ENCODE measurements around the gene ST6GALNAC2. TPM values are rescaled to one million over a fixed set of nuclear protein-coding genes. Genes with fewer than 3 reads are reported as not detected.

The ST6GALNAC2 gene
- total RNA-seq: 10 to 100 TPM in 2 of 4 donors, 1 to 10 TPM in 2; 8.7 to 17.8 (median 13.3) TPM

- Histone ChIP-seq H3K9me3 (no peaks in the 10 kb centered on the region), H3K4me3 (peak within 1 kb of the TSS; percentile 61 to 69 (median 64)), H3K27ac (replicated peaks in 1 of 4) (peak within 1 kb of the TSS; percentile 59 to 72 (median 67)), H3K36me3 (no peaks in the 10 kb centered on the region), H3K27me3 (peaks cover 0 to 56% (median 25%) of the 10 kb centered on the region in 4 donors), H3K4me1 (peaks cover 15 to 30% (median 27%) of the 10 kb centered on the region in 4 donors)
- intact Hi-C loops (cut with DNase I): loop anchor here (2.0 kb wide), 1 partner anchor 63 kb away; no protein-coding TSS in a partner anchor
- TF ChIP-seq POLR2AphosphoS5 (IDR thresholded peaks at IDR 0.05) (peak in 1 of 2 donors; percentile 40), EP300 (IDR thresholded peaks at IDR 0.05) (no peak)
- TF ChIP-seq, protein P1, sequence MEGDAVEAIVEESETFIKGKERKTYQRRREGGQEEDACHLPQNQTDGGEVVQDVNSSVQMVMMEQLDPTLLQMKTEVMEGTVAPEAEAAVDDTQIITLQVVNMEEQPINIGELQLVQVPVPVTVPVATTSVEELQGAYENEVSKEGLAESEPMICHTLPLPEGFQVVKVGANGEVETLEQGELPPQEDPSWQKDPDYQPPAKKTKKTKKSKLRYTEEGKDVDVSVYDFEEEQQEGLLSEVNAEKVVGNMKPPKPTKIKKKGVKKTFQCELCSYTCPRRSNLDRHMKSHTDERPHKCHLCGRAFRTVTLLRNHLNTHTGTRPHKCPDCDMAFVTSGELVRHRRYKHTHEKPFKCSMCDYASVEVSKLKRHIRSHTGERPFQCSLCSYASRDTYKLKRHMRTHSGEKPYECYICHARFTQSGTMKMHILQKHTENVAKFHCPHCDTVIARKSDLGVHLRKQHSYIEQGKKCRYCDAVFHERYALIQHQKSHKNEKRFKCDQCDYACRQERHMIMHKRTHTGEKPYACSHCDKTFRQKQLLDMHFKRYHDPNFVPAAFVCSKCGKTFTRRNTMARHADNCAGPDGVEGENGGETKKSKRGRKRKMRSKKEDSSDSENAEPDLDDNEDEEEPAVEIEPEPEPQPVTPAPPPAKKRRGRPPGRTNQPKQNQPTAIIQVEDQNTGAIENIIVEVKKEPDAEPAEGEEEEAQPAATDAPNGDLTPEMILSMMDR (IDR thresholded peaks at IDR 0.05): peak; percentile 41 to 55 (median 52)
- 2% methylated on average over 30 of the region's 84 CpGs for WGBS
- no peak for DNase-seq (ENCODE audit: extremely low spot score)
Observed at GRCh38 chr17:76585649-76586593, at the start of gene ST6GALNAC2. Gene ST6GALNAC2, minus strand, starts transcription at chr17:76585860. Its CDS starts 52 bp downstream, at chr17:76585808.

DNA sequence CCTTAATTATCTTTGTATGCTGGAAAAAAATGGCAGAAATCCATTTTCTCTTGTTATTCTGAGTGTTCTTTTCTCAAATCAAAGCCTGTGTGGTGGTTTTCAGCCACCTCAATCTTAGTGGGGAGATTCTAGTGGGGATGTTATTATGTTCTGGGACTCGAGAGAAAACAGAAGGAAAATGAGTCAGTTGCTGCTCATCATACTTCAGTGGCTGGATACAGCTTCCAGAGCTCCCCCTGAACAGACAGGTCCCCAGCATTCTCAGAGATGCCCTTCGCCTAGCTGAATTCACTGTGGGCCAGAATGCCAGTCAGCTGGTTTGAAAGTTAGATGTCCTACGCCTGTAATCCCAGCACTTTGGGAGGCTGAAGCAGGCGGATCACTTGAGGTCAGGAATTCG is 49.4 kb upstream of the ST6GALNAC2 start:
- Histone ChIP-seq H3K27ac (replicated peaks in 1 of 4) (no peak overlapping the region), H3K27me3 (peaks cover 0 to 21% (median 0%) of the 10 kb centered on the region in 4 donors), H3K4me3 (no peak overlapping the region), H3K9me3 (no peaks in the 10 kb centered on the region), H3K36me3 (no peaks in the 10 kb centered on the region), H3K4me1 (no peaks in the 10 kb centered on the region)
- 75% methylated on average over 5 of the region's 5 CpGs for WGBS
- no peak for TF ChIP-seq POLR2A (IDR thresholded peaks at IDR 0.05; ENCODE audit: low read depth)
- TF ChIP-seq EP300 (IDR thresholded peaks at IDR 0.05): no peak
- no peak for DNase-seq (ENCODE audit: extremely low spot score)
- intact Hi-C loops (cut with DNase I): no loop called here

- no peaks in the 10 kb centered on the region for H3K4me1 ChIP-seq
- WGBS: 92% methylated on average over 14 of the region's 14 CpGs
- no peaks in the 10 kb centered on the region for H3K9me3 ChIP-seq
- no peak for DNase-seq (ENCODE audit: extremely low spot score)
- intact Hi-C loops (cut with DNase I): no loop called here
- H3K27me3 ChIP-seq: peaks cover 0 to 21% (median 0%) of the 10 kb centered on the region in 4 donors
- no peak overlapping the region for H3K27ac ChIP-seq (replicated peaks in 1 of 4)
- H3K4me3 ChIP-seq: no peak overlapping the region
- TF ChIP-seq EP300 (IDR thresholded peaks at IDR 0.05) (no peak), POLR2A (IDR thresholded peaks at IDR 0.05; ENCODE audit: low read depth) (no peak), POLR2AphosphoS5 (IDR thresholded peaks at IDR 0.05) (no peak)
- TF ChIP-seq, protein P1 (IDR thresholded peaks at IDR 0.05): no peak
- no peaks in the 10 kb centered on the region for H3K36me3 ChIP-seq
Observed at GRCh38 chr17:76633628-76634328, 48.1 kb upstream of the ST6GALNAC2 start.

GRCh38 chr17:76631821-76632565 is 46.3 kb upstream of the ST6GALNAC2 start:
- Histone ChIP-seq H3K27ac (replicated peaks in 1 of 4) (no peak overlapping the region), H3K36me3 (peaks cover 0 to 2% (median 0%) of the 10 kb centered on the region in 4 donors), H3K4me3 (no peak overlapping the region), H3K9me3 (no peaks in the 10 kb centered on the region), H3K4me1 (no peaks in the 10 kb centered on the region), H3K27me3 (peaks cover 0 to 21% (median 0%) of the 10 kb centered on the region in 4 donors)
- DNase-seq (ENCODE audit: extremely low spot score): no peak
- 79% methylated on average over 10 of the region's 10 CpGs for WGBS
- intact Hi-C loops (cut with DNase I): no loop called here
- TF ChIP-seq POLR2AphosphoS5 (IDR thresholded peaks at IDR 0.05) (no peak), EP300 (IDR thresholded peaks at IDR 0.05) (no peak), POLR2A (IDR thresholded peaks at IDR 0.05; ENCODE audit: low read depth) (no peak)
- TF ChIP-seq, protein P1 (IDR thresholded peaks at IDR 0.05): no peak

Measured in esophagus muscularis mucosa (tissue), 4 donors.